K562 (cell line): ENCODE measurements around the gene GPR78. TPM values are rescaled to one million over a fixed set of nuclear protein-coding genes. Genes with fewer than 3 reads are reported as not detected.
A peak's percentile ranks its signal among the peaks of the same experiment; 100 is the strongest.

Source experiments
- DMBX1 ChIP-seq: fragments of 250-450 bp; sonication (Bioruptor Pico); IDR thresholded peaks from 2 replicates; pipeline ENCODE4 v1.8.0; 2022; ENCODE audit warnings: inconsistent platforms, mild to moderate bottlenecking, moderate library complexity, borderline replicate concordance
- L3MBTL2 ChIP-seq: fragments of 450-650 bp; IDR thresholded peaks from 2 replicates; pipeline ENCODE4 v1.6.1; 2016; ENCODE audit warnings: mild to moderate bottlenecking, moderate library complexity
- NR4A1 ChIP-seq, 2 experiments: fragments of 250-450 bp in 1 of 2; fragments of 450-650 bp in 1 of 2; sonication (Bioruptor Pico) in 1 of 2; IDR thresholded peaks; 2 replicates each; pipeline versions ENCODE4 v1.4.0 to v1.6.1; 2016 to 2020; ENCODE audit warnings: mild to moderate bottlenecking in 2 of 2, missing compliant biosample characterization in 1 of 2, missing genetic modification characterization in 1 of 2, moderate library complexity in 1 of 2
- RBM14 ChIP-seq: fragments of 200-400 bp; formaldehyde crosslinking; IDR thresholded peaks from 2 replicates; pipeline ENCODE4 v1.6.1; 2018; ENCODE audit warnings: low read depth, mild to moderate bottlenecking, low read length, moderate library complexity, borderline replicate concordance; ENCODE audit not compliant: insufficient read depth
- ZFX ChIP-seq: sonication (generic); formaldehyde crosslinking; IDR thresholded peaks from 2 replicates; pipeline ENCODE4 v1.8.0; 2022; ENCODE audit warnings: mild to moderate bottlenecking, missing genetic modification reagents, moderate library complexity
- ZNF175 ChIP-seq: fragments of 200-800 bp; sonication (Bioruptor generic); IDR thresholded peaks from 2 replicates; pipeline ENCODE4 v1.6.1; 2016; ENCODE audit warnings: low read depth, mild to moderate bottlenecking, missing genetic modification characterization, missing compliant biosample characterization
- ZNF347 ChIP-seq: fragments of 450-650 bp; formaldehyde crosslinking; IDR thresholded peaks from 2 replicates; pipeline ENCODE4 v1.4.0; 2020; ENCODE audit warnings: low read depth, mild to moderate bottlenecking, moderate library complexity
- ZNF76 ChIP-seq: fragments of 250-450 bp; sonication (Bioruptor Pico); IDR thresholded peaks from 2 replicates; pipeline ENCODE4 v1.4.0; 2020; ENCODE audit warnings: mild to moderate bottlenecking, moderate library complexity, borderline replicate concordance
- polyA plus RNA-seq, 8 experiments: library from polyadenylated mRNA; depleted of rRNA in 4 of 8; stranded (reverse) in 5 of 8; unstranded in 3 of 8; fragments of >200 nt; fragmentation: Nextera tagmentation in 2 of 8; fragmentation: Illumina TruSeq in 1 of 8; extraction: Ambion mirVana in 2 of 8; extraction: Trizol in 1 of 8; gene quantifications; 2 replicates each; pipeline versions ENCODE4 v1.2.1 to v1.2.3, GENCODE V29; 2011 to 2014; ENCODE audit warnings: inconsistent platforms in 1 of 8, missing spikeins in 1 of 8
- total RNA-seq, 7 experiments: library from RNA; depleted of rRNA in 6 of 7; stranded (reverse); fragments of >200 nt in 6 of 7; fragmentation: Illumina TruSeq in 2 of 7; extraction: Trizol in 2 of 7; gene quantifications; 2 replicates each; pipeline versions ENCODE4 v1.2.1 to v1.2.3, GENCODE V29; 2011 to 2021; ENCODE audit warnings: low replicate concordance in 1 of 7
- TF ChIP-seq, protein P1 (sequence below): fragments of 250-450 bp; sonication (Bioruptor Pico); IDR thresholded peaks from 2 replicates; pipeline ENCODE4 v1.4.0; 2020; ENCODE audit warnings: mild to moderate bottlenecking, moderate library complexity, borderline replicate concordance
- TF ChIP-seq, protein P2 (sequence below): IDR thresholded peaks from 2 replicates; pipeline ENCODE4 v1.6.1; 2016; ENCODE audit warnings: missing genetic modification characterization, missing compliant biosample characterization

Gene GPR78
- total and polyA plus RNA-seq, 9 of the 15 experiments (the other 6 are each of a cell fraction or from before 2014, with no cell fraction given), result 0.04 to 0.13 (median 0.07) TPM; not detected in 4

DNA sequence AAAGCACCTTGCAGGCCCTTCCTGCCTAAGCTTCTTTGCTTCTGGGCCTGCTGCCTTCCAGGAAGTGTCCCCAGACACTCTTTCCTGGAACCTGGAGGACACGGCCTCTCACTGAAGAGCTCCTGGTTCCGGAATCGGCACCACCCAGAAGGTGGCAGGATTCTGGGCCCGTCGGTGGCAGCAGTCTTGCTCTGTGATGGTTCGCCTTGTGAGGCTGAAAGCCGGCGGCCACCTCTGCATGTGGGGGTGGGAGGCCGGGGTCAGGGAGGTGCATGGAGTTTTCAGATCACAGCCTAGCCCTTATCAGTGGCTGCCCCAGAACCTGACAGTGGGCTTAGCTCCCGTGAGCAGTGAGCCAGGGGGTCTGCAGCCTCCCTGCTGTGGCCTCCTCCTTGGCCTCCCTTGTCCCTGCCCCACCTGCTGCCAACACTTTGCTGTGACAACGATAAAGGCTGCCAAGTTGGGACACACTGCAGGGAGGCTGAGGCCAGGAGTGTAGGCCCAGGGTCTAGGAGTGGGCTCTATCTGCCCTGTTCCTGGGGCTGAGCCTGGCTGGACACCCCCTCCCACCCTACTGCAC, 30.8 kb upstream of the GPR78 start (continued):
- TF ChIP-seq, protein P1, sequence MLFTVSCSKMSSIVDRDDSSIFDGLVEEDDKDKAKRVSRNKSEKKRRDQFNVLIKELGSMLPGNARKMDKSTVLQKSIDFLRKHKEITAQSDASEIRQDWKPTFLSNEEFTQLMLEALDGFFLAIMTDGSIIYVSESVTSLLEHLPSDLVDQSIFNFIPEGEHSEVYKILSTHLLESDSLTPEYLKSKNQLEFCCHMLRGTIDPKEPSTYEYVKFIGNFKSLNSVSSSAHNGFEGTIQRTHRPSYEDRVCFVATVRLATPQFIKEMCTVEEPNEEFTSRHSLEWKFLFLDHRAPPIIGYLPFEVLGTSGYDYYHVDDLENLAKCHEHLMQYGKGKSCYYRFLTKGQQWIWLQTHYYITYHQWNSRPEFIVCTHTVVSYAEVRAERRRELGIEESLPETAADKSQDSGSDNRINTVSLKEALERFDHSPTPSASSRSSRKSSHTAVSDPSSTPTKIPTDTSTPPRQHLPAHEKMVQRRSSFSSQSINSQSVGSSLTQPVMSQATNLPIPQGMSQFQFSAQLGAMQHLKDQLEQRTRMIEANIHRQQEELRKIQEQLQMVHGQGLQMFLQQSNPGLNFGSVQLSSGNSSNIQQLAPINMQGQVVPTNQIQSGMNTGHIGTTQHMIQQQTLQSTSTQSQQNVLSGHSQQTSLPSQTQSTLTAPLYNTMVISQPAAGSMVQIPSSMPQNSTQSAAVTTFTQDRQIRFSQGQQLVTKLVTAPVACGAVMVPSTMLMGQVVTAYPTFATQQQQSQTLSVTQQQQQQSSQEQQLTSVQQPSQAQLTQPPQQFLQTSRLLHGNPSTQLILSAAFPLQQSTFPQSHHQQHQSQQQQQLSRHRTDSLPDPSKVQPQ (CRISPR knock-in tag), result no peak
- no peak for TF ChIP-seq L3MBTL2
- peak; percentile 70; the same call in 1 of the 2 replicates for TF ChIP-seq DMBX1
- no peak for TF ChIP-seq NR4A1 (CRISPR knock-in tag; IDR thresholded peaks at IDR 0.05)
- 0 out of 2 replicates have a peak, but pooled peaks have one; percentile 24 for TF ChIP-seq NR4A1 (tag; IDR thresholded peaks at IDR 0.05)
- TF ChIP-seq RBM14, result no peak
- TF ChIP-seq ZNF175, result peak; percentile 62
- 0 out of 2 replicates have a peak, but pooled peaks have one; percentile 51 for TF ChIP-seq ZNF76 (CRISPR knock-in tag)
- TF ChIP-seq, protein P2, sequence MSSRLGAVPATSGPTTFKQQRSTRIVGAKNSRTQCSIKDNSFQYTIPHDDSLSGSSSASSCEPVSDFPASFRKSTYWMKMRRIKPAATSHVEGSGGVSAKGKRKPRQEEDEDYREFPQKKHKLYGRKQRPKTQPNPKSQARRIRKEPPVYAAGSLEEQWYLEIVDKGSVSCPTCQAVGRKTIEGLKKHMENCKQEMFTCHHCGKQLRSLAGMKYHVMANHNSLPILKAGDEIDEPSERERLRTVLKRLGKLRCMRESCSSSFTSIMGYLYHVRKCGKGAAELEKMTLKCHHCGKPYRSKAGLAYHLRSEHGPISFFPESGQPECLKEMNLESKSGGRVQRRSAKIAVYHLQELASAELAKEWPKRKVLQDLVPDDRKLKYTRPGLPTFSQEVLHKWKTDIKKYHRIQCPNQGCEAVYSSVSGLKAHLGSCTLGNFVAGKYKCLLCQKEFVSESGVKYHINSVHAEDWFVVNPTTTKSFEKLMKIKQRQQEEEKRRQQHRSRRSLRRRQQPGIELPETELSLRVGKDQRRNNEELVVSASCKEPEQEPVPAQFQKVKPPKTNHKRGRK (tag), result no peak
- no peak for TF ChIP-seq ZNF347 (CRISPR knock-in tag)
- 0 out of 2 replicates have a peak, but pooled peaks have one; percentile 16 for TF ChIP-seq ZFX
